GM23338 (cell line): ENCODE data around the gene TXNDC9.

Source experiments
- CREB1 ChIP-seq: fragments of 250-450 bp; sonication (Bioruptor Pico); IDR thresholded peaks from 2 replicates; pipeline ENCODE4 v1.5.0; 2020; ENCODE audit warnings: low read depth, mild to moderate bottlenecking, moderate library complexity
- EZH2 ChIP-seq: fragments of 200-600 bp; sonication (generic); IDR thresholded peaks from one replicate; pipeline ENCODE4 v1.8.0; 2017; ENCODE audit warnings: antibody characterized with exemption, mild to moderate bottlenecking, low read depth; ENCODE audit not compliant: unreplicated experiment
- POLR2AphosphoS5 ChIP-seq: IDR thresholded peaks from 2 replicates; pipeline ENCODE4 v1.6.1; 2016; ENCODE audit warnings: antibody characterized with exemption, low read depth
- STAT1 ChIP-seq: IDR thresholded peaks from one replicate; pipeline ENCODE4 v1.6.1; 2016; ENCODE audit warnings: antibody characterized with exemption; ENCODE audit not compliant: unreplicated experiment
- TF ChIP-seq, protein P1 (sequence below), 2 experiments: fragments of 200-600 bp in 1 of 2; sonication (generic) in 1 of 2; conservative IDR thresholded peaks; 2 replicates each; pipeline versions ENCODE4 v1.5.1 to v1.6.1; 2016 to 2017; ENCODE audit warnings: antibody characterized with exemption in 2 of 2, low read depth in 2 of 2, mild to moderate bottlenecking in 2 of 2, moderate library complexity in 1 of 2
- TF ChIP-seq, protein P2 (sequence below): IDR thresholded peaks from one replicate; pipeline ENCODE4 v1.6.1; 2018; ENCODE audit warnings: antibody characterized with exemption; ENCODE audit not compliant: unreplicated experiment
- TF ChIP-seq, protein P3 (sequence below): IDR thresholded peaks from 2 replicates; pipeline ENCODE4 v1.6.1; 2016; ENCODE audit warnings: antibody characterized with exemption

DNA sequence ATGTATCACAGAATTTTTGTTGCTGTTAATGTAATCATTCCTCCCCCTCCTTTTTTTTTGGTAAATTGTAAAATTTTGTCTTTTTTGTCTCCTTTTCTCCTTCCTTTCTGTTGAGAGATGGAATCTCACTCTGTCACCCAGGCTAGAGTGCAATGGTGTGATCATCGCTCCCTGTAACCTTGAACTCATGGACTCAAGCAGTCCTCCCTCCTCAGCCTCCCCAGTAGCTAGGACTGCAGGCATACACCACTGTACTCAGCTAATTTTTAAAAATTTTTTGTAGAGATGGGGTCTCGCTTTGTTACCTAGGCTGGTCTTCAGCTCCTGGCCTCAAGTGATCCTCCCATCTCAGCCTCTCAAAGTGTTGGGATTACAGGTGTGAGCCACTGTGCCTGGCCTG lies 6.4 kb upstream of the TXNDC9 start:
- TF ChIP-seq, protein P1, sequence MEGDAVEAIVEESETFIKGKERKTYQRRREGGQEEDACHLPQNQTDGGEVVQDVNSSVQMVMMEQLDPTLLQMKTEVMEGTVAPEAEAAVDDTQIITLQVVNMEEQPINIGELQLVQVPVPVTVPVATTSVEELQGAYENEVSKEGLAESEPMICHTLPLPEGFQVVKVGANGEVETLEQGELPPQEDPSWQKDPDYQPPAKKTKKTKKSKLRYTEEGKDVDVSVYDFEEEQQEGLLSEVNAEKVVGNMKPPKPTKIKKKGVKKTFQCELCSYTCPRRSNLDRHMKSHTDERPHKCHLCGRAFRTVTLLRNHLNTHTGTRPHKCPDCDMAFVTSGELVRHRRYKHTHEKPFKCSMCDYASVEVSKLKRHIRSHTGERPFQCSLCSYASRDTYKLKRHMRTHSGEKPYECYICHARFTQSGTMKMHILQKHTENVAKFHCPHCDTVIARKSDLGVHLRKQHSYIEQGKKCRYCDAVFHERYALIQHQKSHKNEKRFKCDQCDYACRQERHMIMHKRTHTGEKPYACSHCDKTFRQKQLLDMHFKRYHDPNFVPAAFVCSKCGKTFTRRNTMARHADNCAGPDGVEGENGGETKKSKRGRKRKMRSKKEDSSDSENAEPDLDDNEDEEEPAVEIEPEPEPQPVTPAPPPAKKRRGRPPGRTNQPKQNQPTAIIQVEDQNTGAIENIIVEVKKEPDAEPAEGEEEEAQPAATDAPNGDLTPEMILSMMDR (conservative IDR thresholded peaks at IDR 0.05; ENCODE audit: low read depth in 2 of 2) = no peak
- TF ChIP-seq CREB1 (CRISPR knock-in tag) = no peak
- TF ChIP-seq, protein P2, sequence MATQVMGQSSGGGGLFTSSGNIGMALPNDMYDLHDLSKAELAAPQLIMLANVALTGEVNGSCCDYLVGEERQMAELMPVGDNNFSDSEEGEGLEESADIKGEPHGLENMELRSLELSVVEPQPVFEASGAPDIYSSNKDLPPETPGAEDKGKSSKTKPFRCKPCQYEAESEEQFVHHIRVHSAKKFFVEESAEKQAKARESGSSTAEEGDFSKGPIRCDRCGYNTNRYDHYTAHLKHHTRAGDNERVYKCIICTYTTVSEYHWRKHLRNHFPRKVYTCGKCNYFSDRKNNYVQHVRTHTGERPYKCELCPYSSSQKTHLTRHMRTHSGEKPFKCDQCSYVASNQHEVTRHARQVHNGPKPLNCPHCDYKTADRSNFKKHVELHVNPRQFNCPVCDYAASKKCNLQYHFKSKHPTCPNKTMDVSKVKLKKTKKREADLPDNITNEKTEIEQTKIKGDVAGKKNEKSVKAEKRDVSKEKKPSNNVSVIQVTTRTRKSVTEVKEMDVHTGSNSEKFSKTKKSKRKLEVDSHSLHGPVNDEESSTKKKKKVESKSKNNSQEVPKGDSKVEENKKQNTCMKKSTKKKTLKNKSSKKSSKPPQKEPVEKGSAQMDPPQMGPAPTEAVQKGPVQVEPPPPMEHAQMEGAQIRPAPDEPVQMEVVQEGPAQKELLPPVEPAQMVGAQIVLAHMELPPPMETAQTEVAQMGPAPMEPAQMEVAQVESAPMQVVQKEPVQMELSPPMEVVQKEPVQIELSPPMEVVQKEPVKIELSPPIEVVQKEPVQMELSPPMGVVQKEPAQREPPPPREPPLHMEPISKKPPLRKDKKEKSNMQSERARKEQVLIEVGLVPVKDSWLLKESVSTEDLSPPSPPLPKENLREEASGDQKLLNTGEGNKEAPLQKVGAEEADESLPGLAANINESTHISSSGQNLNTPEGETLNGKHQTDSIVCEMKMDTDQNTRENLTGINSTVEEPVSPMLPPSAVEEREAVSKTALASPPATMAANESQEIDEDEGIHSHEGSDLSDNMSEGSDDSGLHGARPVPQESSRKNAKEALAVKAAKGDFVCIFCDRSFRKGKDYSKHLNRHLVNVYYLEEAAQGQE = no peak
- no peak for TF ChIP-seq POLR2AphosphoS5
- TF ChIP-seq STAT1 = no peak
- TF ChIP-seq, protein P3, sequence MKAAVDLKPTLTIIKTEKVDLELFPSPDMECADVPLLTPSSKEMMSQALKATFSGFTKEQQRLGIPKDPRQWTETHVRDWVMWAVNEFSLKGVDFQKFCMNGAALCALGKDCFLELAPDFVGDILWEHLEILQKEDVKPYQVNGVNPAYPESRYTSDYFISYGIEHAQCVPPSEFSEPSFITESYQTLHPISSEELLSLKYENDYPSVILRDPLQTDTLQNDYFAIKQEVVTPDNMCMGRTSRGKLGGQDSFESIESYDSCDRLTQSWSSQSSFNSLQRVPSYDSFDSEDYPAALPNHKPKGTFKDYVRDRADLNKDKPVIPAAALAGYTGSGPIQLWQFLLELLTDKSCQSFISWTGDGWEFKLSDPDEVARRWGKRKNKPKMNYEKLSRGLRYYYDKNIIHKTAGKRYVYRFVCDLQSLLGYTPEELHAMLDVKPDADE = no peak
- no peak for TF ChIP-seq EZH2
